H1 (cell line): Measurements from ENCODE around the gene DNAJC2. TPM values are rescaled to one million over a fixed set of nuclear protein-coding genes. Genes with fewer than 3 reads are reported as not detected.

Source experiments
- CTCF ChIA-PET: fragments of 300-600 bp; sonication (Branson Sonifier 250); formaldehyde crosslinking; loops from one replicate; lab custom pipeline; 2021; ENCODE audit not compliant: partially characterized antibody; lab: Charles Lee
- POLR2A ChIA-PET: fragments of 300-600 bp; sonication (Branson Sonifier 250); formaldehyde crosslinking; loops from one replicate; lab custom pipeline; 2021; ENCODE audit warnings: inconsistent platforms; ENCODE audit not compliant: partially characterized antibody; lab: Charles Lee
- DNase-seq, 2 experiments: peaks; one replicate each; pipeline versions ENCODE4 v3.0.0 to v3.0.0-alpha.2; 2010 to 2022; ENCODE audit warnings: low spot score in 2 of 2, low read depth in 1 of 2, mixed read lengths in 1 of 2
- FAIRE-seq: peaks from 2 replicates; lab custom pipeline; 2011; peaks lifted over from hg19 to GRCh38; lab: Jason Lieb, UNC
- H2AFZ ChIP-seq: 2 replicates; pipeline ENCODE4 v1.8.1; 2012; ENCODE audit warnings: low read length, inconsistent platforms
- H2AK5ac ChIP-seq: 2 replicates; pipeline ENCODE4 v1.6.1; 2013; ENCODE audit warnings: low read depth, low read length
- H2BK120ac ChIP-seq: replicated peaks from 2 replicates; pipeline ENCODE3; 2013; ENCODE audit warnings: low read depth, low read length, inconsistent platforms
- H2BK12ac ChIP-seq: 2 replicates; pipeline ENCODE4 v1.6.1; 2013; ENCODE audit warnings: low read depth, low read length
- H2BK15ac ChIP-seq: 2 replicates; pipeline ENCODE4 v1.6.1; 2013; ENCODE audit warnings: low read length
- H2BK20ac ChIP-seq: 2 replicates; pipeline ENCODE4 v1.6.1; 2013; ENCODE audit warnings: low read length
- H2BK5ac ChIP-seq: 2 replicates; pipeline ENCODE4 v1.6.1; 2013; ENCODE audit warnings: low read depth, low read length
- H3K14ac ChIP-seq: 2 replicates; pipeline ENCODE4 v1.6.1; 2013; ENCODE audit warnings: inconsistent platforms; ENCODE audit not compliant: insufficient read length
- H3K18ac ChIP-seq: 2 replicates; pipeline ENCODE4 v1.6.1; 2013; ENCODE audit warnings: low read length; ENCODE audit errors: extremely low read depth
- H3K23ac ChIP-seq: 2 replicates; pipeline ENCODE4 v1.6.1; 2013; ENCODE audit warnings: inconsistent platforms; ENCODE audit not compliant: insufficient read length
- H3K23me2 ChIP-seq: 2 replicates; pipeline ENCODE4 v1.6.1; 2013; ENCODE audit warnings: low read depth, low read length
- H3K27ac ChIP-seq: 2 replicates; pipeline ENCODE4 v1.6.1; 2011; ENCODE audit warnings: low read depth, low read length, inconsistent platforms
- H3K27me3 ChIP-seq, 4 experiments: replicated peaks in 1 of 4; 1 replicate in 1 of 4; 2 replicates in 3 of 4; pipeline versions ENCODE4 v1.6.1 to v1.8.1; 2011 to 2013; ENCODE audit warnings: low read length in 3 of 4, mild to moderate bottlenecking in 3 of 4, inconsistent platforms in 2 of 4, mixed read lengths in 2 of 4, moderate library complexity in 1 of 4; ENCODE audit not compliant: control insufficient read depth in 3 of 4, insufficient read depth in 3 of 4; ENCODE audit errors: extremely low read depth in 1 of 4
- H3K36me3 ChIP-seq, 4 experiments: 2 replicates each; pipeline versions ENCODE4 v1.6.1 to v1.8.1; 2011 to 2013; ENCODE audit warnings: mild to moderate bottlenecking in 4 of 4, low read length in 3 of 4, moderate library complexity in 2 of 4, control low read depth in 1 of 4, inconsistent platforms in 1 of 4; ENCODE audit not compliant: insufficient read depth in 4 of 4, control insufficient read depth in 2 of 4
- H3K4ac ChIP-seq: replicated peaks from 2 replicates; pipeline ENCODE3; 2013; ENCODE audit warnings: low read length, low read depth, mixed read lengths, inconsistent platforms; ENCODE audit not compliant: insufficient read length
- H3K4me1 ChIP-seq, 4 experiments: replicated peaks in 1 of 4; 1 replicate in 1 of 4; 2 replicates in 3 of 4; pipeline versions ENCODE4 v1.6.1 to v1.8.1; 2011 to 2013; ENCODE audit warnings: low read length in 3 of 4, inconsistent platforms in 2 of 4, mixed read lengths in 1 of 4; ENCODE audit not compliant: insufficient read depth in 4 of 4, control insufficient read depth in 3 of 4
- H3K4me2 ChIP-seq, 2 experiments: 2 replicates each; pipeline versions ENCODE4 v1.6.1 to v1.8.1; 2011 to 2013; ENCODE audit warnings: low read depth in 2 of 2, low read length in 2 of 2, control low read depth in 1 of 2, inconsistent platforms in 1 of 2, mild to moderate bottlenecking in 1 of 2; ENCODE audit not compliant: insufficient read depth in 1 of 2
- H3K4me3 ChIP-seq, 4 experiments: fragments of 200-600, 300-600 bp in 1 of 4; sonication (generic), shearing (Covaris generic), sonication (Bioruptor Twin) in 1 of 4; 2 replicates each; pipeline versions ENCODE4 v1.5.1 to v1.8.1; 2011 to 2016; ENCODE audit warnings: low read length in 4 of 4, low read depth in 3 of 4, control low read depth in 2 of 4, inconsistent platforms in 2 of 4, mild to moderate bottlenecking in 2 of 4, mixed read lengths in 1 of 4, moderate library complexity in 1 of 4; ENCODE audit not compliant: insufficient read depth in 2 of 4; ENCODE audit errors: extremely low read depth in 1 of 4
- H3K56ac ChIP-seq: replicated peaks from 2 replicates; pipeline ENCODE3; 2013; ENCODE audit warnings: low read depth, mild to moderate bottlenecking, mixed read lengths, low read length, inconsistent platforms; ENCODE audit not compliant: insufficient read length
- H3K79me1 ChIP-seq: 2 replicates; pipeline ENCODE4 v1.6.1; 2013; ENCODE audit warnings: low read depth, low read length, control low read depth
- H3K79me2 ChIP-seq, 2 experiments: 2 replicates each; pipeline versions ENCODE4 v1.6.1 to v1.8.1; 2012 to 2013; ENCODE audit warnings: low read length in 2 of 2, mild to moderate bottlenecking in 2 of 2, inconsistent platforms in 1 of 2; ENCODE audit not compliant: insufficient read depth in 2 of 2, control insufficient read depth in 1 of 2
- H3K9ac ChIP-seq, 4 experiments: replicated peaks in 1 of 4; 1 replicate in 1 of 4; 2 replicates in 3 of 4; pipeline versions ENCODE4 v1.6.1 to v1.8.1; 2011 to 2013; ENCODE audit warnings: low read depth in 3 of 4, low read length in 3 of 4, control low read depth in 2 of 4, mild to moderate bottlenecking in 2 of 4, moderate library complexity in 2 of 4, inconsistent platforms in 1 of 4; ENCODE audit errors: extremely low read depth in 1 of 4
- H3K9me3 ChIP-seq, 2 experiments: 2 replicates each; pipeline versions ENCODE4 v1.6.1 to v1.8.1; 2012 to 2013; ENCODE audit warnings: mild to moderate bottlenecking in 2 of 2, moderate library complexity in 2 of 2, control low read depth in 1 of 2, inconsistent platforms in 1 of 2, low read depth in 1 of 2, low read length in 1 of 2, mixed read lengths in 1 of 2; ENCODE audit not compliant: insufficient read depth in 2 of 2
- H4K20me1 ChIP-seq, 2 experiments: replicated peaks in 1 of 2; 2 replicates each; pipeline versions ENCODE3 to v1.8.1; 2011 to 2013; ENCODE audit warnings: inconsistent platforms in 2 of 2, low read length in 2 of 2, mild to moderate bottlenecking in 1 of 2; ENCODE audit not compliant: insufficient read depth in 2 of 2, control insufficient read depth in 1 of 2
- H4K5ac ChIP-seq: 2 replicates; pipeline ENCODE4 v1.6.1; 2013; ENCODE audit warnings: low read length, low read depth, mixed read lengths, inconsistent platforms; ENCODE audit not compliant: insufficient read length
- H4K8ac ChIP-seq: 2 replicates; pipeline ENCODE4 v1.8.0; 2013; ENCODE audit warnings: mild to moderate bottlenecking, moderate library complexity, low read length, inconsistent platforms; ENCODE audit not compliant: insufficient read depth; ENCODE audit errors: extremely low read depth
- H4K91ac ChIP-seq: replicated peaks from 2 replicates; pipeline ENCODE3; 2013; ENCODE audit warnings: low read length, mixed read lengths, inconsistent platforms; ENCODE audit not compliant: insufficient read length
- BACH1 ChIP-seq: IDR thresholded peaks from 2 replicates; pipeline ENCODE4 v1.6.1; 2012; ENCODE audit warnings: low read length, improper control_type of control experiment
- BRCA1 ChIP-seq: IDR thresholded peaks from 2 replicates; pipeline ENCODE4 v1.6.1; 2012; ENCODE audit warnings: low read depth, low read length, improper control_type of control experiment
- CREB1 ChIP-seq: IDR thresholded peaks from 2 replicates; pipeline ENCODE4 v1.6.1; 2012; ENCODE audit warnings: inconsistent platforms
- GABPA ChIP-seq: IDR thresholded peaks from 2 replicates; pipeline ENCODE4 v1.6.1; 2011; ENCODE audit warnings: mild to moderate bottlenecking, low read length, moderate library complexity, borderline replicate concordance; ENCODE audit not compliant: insufficient read depth
- MAFK ChIP-seq: IDR thresholded peaks from 2 replicates; pipeline ENCODE4 v1.6.1; 2012; ENCODE audit warnings: low read depth, mild to moderate bottlenecking, improper control_type of control experiment, low read length
- MAX ChIP-seq: IDR thresholded peaks from 2 replicates; pipeline ENCODE4 v1.6.1; 2012; ENCODE audit warnings: inconsistent platforms
- POU5F1 ChIP-seq: IDR thresholded peaks from 2 replicates; pipeline ENCODE4 v1.6.1; 2011; ENCODE audit warnings: low read depth, mild to moderate bottlenecking, low read length, moderate library complexity
- RXRA ChIP-seq: IDR thresholded peaks from 2 replicates; pipeline ENCODE4 v1.6.1; 2011; ENCODE audit warnings: low read depth, mild to moderate bottlenecking, low read length, moderate library complexity; ENCODE audit not compliant: insufficient read depth
- SIRT6 ChIP-seq: IDR thresholded peaks from one replicate; pipeline ENCODE4 v1.7.1; 2012; ENCODE audit warnings: low read length, inconsistent platforms
- SRF ChIP-seq: IDR thresholded peaks from 2 replicates; pipeline ENCODE4 v1.6.1; 2011; ENCODE audit warnings: mild to moderate bottlenecking, low read depth, low read length, moderate library complexity
- SUZ12 ChIP-seq: fragments of 200-600 bp; sonication (generic); IDR thresholded peaks from 2 replicates; pipeline ENCODE4 v1.6.1; 2012; ENCODE audit warnings: mild to moderate bottlenecking, inconsistent platforms, low read length, moderate library complexity, mixed read lengths
- USF2 ChIP-seq: IDR thresholded peaks from 2 replicates; pipeline ENCODE4 v1.6.1; 2011; ENCODE audit warnings: low read length, improper control_type of control experiment
- WGBS, 2 experiments: shearing (Covaris generic) in 1 of 2; methylation state at CpG; one replicate each; pipeline versions ENCODE4 v1.1.6 to v1.1.7; 2013 to 2015; ENCODE audit warnings: low lambda C conversion rate in 2 of 2, mixed read lengths in 2 of 2, inconsistent platforms in 1 of 2, low coverage in 1 of 2, missing lambda C conversion rate in 1 of 2; ENCODE audit not compliant: insufficient replicate concordance in 2 of 2, insufficient coverage in 1 of 2, insufficient read length in 1 of 2; ENCODE audit errors: extremely low coverage in 1 of 2, missing lambda C conversion rate in 1 of 2; 5-methylcytosine and 5-hydroxymethylcytosine counted together
- polyA plus RNA-seq, 7 experiments: library from polyadenylated mRNA; depleted of rRNA in 3 of 7; stranded (reverse) in 5 of 7; unstranded in 2 of 7; fragments of >200 nt in 5 of 7; fragments of 200-250 nt in 2 of 7; gene quantifications; 1 replicate in 5 of 7; 2 replicates in 1 of 7; 4 replicates in 1 of 7; pipeline versions ENCODE4 v1.2.1 to v1.2.3, GENCODE V29; 2011 to 2013; ENCODE audit warnings: missing spikeins in 2 of 7, mixed read lengths in 2 of 7
- total RNA-seq: library from RNA; stranded (reverse); fragmentation: NEBNext Ultra II Directional; extraction: Animal tissue kit (Norgen Biotek cat#: 25700); gene quantifications from 2 replicates; pipeline ENCODE4 v1.2.1, GENCODE V29; 2021

DNAJC2 gene
- total and polyA plus RNA-seq, 2 of the 8 experiments (the other 6 are each of a cell fraction or from before 2014, with no cell fraction given), result 9.8 to 42.2 TPM

- Histone ChIP-seq H3K9me3 (no peaks in the 10 kb centered on the region), H3K18ac (no peak overlapping the region), H3K36me3 (peaks cover 33 to 92% (median 82%) of the 10 kb centered on the region in 4 experiments), H4K20me1 (peaks cover 2 to 4% of the 10 kb centered on the region in 2 experiments), H3K14ac (no peak overlapping the region), H2BK12ac (no peak overlapping the region), H4K91ac (no peak overlapping the region), H3K4me3 (no peak overlapping the region), H4K8ac (no peak overlapping the region), H3K4me2 (no peak overlapping the region), H2BK15ac (no peak overlapping the region), H4K5ac (no peak overlapping the region), H3K56ac (no peak overlapping the region), H3K9ac (no peak overlapping the region), H3K23me2 (no peaks in the 10 kb centered on the region), H3K79me1 (no peaks in the 10 kb centered on the region), H3K4ac (no peak overlapping the region), H2BK20ac (no peak overlapping the region), H2AFZ (no peak overlapping the region), H3K23ac (no peak overlapping the region), H3K79me2 (no peaks in the 10 kb centered on the region), H3K27ac (no peak overlapping the region), H2BK120ac (no peak overlapping the region), H2AK5ac (no peak overlapping the region), H3K4me1 (no peaks in the 10 kb centered on the region), H3K27me3 (no peaks in the 10 kb centered on the region), H2BK5ac (no peak overlapping the region)
- POLR2A ChIA-PET, result interaction anchor here (0.9 kb wide), 1 partner anchor 12 kb away, joined by 3 read pairs; no protein-coding TSS in a partner anchor
- DNase-seq, result no peak
- CTCF ChIA-PET, result no interaction called here
- TF ChIP-seq USF2, result no peak
- TF ChIP-seq SIRT6, result no peak
- no peak for TF ChIP-seq SUZ12
- no peak for TF ChIP-seq GABPA
- TF ChIP-seq MAX, result no peak
- no peak for TF ChIP-seq BRCA1
- no peak for TF ChIP-seq BACH1
- no peak for TF ChIP-seq MAFK
- no peak for TF ChIP-seq CREB1
- TF ChIP-seq SRF, result no peak
- TF ChIP-seq RXRA, result no peak
- TF ChIP-seq POU5F1, result no peak
- 91% methylated on average over 2 of the region's 2 CpGs; no CpG with 5 or more reads in 1 of the 2 experiments for WGBS, 2 experiments
- FAIRE-seq, result no peak
Observed at GRCh38 chr7:103314852-103315251, 29.7 kb downstream of the DNAJC2 start.
